Heart left ventricle (tissue), 13 donors: ENCODE measurements around the gene ELK3.

Source experiments
- CTCF ChIP-seq, 12 donors: fragments of 200-600 bp; sonication (generic) in 4 of 12; IDR thresholded peaks; one replicate each; pipeline versions ENCODE4 v1.5.0 to v1.8.0; 2018 to 2022; ENCODE audit warnings: antibody characterized with exemption in 12 of 12, mild to moderate bottlenecking in 5 of 12
- POLR2A ChIP-seq, 2 donors: fragments of 450-650 bp; IDR thresholded peaks; one replicate each; pipeline ENCODE4 v1.6.1; 2017; ENCODE audit warnings: antibody characterized with exemption in 2 of 2, mild to moderate bottlenecking in 2 of 2, moderate library complexity in 2 of 2
- donor health status: ischemic (EF 13 %, LVEDD 7.1; RV severe dilation, severe dysfunction).
- donor health status: DM: no; HTN: yes; CAD: no.
- donor health status: DM: no; HTN: no; CAD: no.
- donor health status: ischemic (EF 25% LVEDD 6.9; RV normal size, moderate dysfunction).
- donor health status: ischemic (EF 25% LVEDD 5.7; RV mildly dilated, moderate dysfunction).
- donor health status: ischemic (EF 35%, LVEDD 5.7; RV mildly dilated, moderate dysfunction).
- donor health status: nonischemic (EF 11% LVEDD 7.7; RV severe dilation, severe dysfunction).
- donor health status: DM: yes; HTN: yes; CAD: no.
- donor health status: PGD.
- donor health status: ischemic (EF 29% LVEDD 5.4; RV normal size, mild dysfunction).
- donor health status: nonischemic (EF 23%, LVEDD 6.1; RV moderate dilation, normal function).

DNA sequence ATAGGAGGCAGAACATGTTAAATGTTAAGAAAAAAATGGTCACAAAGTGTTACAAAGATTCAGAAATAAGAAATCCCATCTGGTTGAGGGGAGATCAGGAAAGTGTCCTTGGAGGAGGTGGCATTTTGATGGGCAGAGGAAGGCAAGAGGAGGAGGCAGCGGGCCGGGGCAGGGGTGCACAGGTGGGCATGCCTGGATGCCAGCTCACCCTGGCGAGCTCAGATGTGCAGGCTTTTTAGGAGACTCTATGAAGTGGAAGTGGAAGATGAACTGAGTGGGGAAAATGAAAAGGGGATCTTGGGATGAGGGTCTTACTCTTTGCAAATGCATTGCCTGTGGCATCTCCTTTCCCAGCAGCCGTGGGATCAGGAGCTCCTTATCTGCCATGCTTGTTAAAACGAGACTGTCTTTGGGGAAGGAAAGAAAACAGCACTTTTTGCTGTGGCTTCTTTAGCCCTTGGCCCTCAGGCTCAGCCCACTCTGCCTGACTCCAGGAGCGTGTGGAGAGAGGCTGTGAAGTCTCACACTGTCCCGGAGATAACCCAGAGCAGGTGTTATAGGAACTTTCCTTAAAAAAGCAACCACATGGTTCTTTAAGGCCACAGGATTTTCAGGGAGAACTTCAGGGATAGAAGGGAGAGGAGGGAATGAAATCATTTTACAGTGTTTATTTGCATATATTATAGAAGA is 62.6 kb downstream of the ELK3 start:
- TF ChIP-seq CTCF (IDR thresholded peaks at IDR 0.05), result no peak
- no peak for TF ChIP-seq POLR2A (IDR thresholded peaks at IDR 0.05)
